Measurements from ENCODE around the gene PLK2.

DNA sequence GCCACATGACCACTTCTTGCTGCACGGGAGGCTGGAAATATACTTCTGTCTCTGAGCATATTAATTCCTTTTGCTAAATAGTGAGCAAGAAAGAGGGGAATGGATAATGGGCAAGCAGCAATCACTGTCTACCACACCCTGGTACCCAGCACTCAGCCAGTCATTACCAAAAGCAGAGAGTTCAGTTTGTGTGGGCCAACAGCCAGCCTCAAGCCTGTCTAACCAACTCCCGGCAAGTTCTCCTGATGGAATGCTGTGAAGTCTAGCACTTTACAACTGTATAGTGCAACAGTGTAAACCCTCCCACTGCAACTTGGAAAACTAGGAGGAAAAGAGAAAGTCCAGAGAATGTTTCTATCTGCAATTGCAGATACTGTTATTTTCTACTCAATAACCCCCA, 47.8 kb downstream of the PLK2 start:
- TF ChIP-seq TARDBP (IDR thresholded peaks at IDR 0.05) (no peak), FOXA1 (IDR thresholded peaks at IDR 0.05) (no peak), SP1 (IDR thresholded peaks at IDR 0.05) (no peak), ELF4 (IDR thresholded peaks at IDR 0.05) (no peak), FOXK2 (IDR thresholded peaks at IDR 0.05) (no peak), L3MBTL2 (conservative IDR thresholded peaks at IDR 0.05) (no peak), NFRKB (IDR thresholded peaks at IDR 0.05) (no peak), ARNT (IDR thresholded peaks at IDR 0.05) (no peak), BHLHE40 (IDR thresholded peaks at IDR 0.05; ENCODE audit: borderline replicate concordance) (no peak), FOXM1 (IDR thresholded peaks at IDR 0.05; ENCODE audit: borderline replicate concordance) (no peak), CTBP1 (IDR thresholded peaks at IDR 0.05; ENCODE audit: borderline replicate concordance) (no peak)
